GM19452 (cell line): ENCODE results near the gene CDKAL1.
"Not testable (repeated sequence)": the region's sequence is repeated elsewhere in the genome, so short reads cannot be mapped to it uniquely, and the experiment has no call there.

Experiments used
- ATAC-seq: cut with Tn5 transposase; IDR thresholded peaks from one replicate; pipeline ENCODE4 v1.9.1; 2021; ENCODE audit not compliant: unreplicated experiment

Gene CDKAL1

DNA sequence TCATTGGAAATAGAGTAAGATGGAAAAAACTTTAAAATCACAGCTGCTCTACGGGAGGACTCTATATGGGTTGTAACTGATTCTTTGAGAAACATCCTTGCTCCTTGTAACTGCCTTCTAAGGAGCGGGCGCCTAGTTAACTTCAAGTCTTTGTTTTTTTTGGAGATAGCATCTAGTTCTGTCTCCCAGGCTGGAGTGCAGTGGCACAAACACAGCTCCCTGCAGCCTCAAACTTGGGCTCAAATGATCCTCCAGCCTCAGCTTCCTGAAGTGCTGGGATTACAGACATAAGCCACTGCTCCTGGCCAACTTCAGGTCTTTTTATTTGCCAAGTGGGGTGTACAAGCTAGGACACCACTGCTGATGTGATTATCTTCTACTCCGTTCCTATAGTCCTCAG is 552.9 kb downstream of the CDKAL1 start:
- no peak for ATAC-seq

DNA sequence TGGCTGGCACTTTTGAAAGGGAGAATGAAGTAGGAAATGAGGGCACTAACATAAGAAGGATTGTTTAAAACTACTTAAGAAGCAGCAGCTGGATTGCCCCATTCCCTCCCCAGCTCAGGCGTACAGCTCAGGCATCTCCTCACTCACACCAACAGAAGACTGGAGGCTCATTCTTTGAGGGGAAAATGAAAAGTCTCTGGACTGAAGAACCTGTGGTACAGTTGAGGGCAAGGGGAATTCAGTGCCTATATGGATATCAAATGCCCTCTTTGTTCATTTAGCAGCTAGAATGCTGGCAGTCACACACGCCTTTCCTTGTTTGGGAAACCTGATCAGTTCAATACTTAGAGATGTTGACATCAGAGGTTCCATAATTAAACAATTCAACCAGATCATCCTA is 557.2 kb downstream of the CDKAL1 start:
- ATAC-seq = no peak

- not testable (repeated sequence) for ATAC-seq
Measured at GRCh38 chr6:21092231-21092772, 558.0 kb downstream of the CDKAL1 start.

- ATAC-seq = no peak
Measured at GRCh38 chr6:21095462-21095861, 561.2 kb downstream of the CDKAL1 start.

DNA sequence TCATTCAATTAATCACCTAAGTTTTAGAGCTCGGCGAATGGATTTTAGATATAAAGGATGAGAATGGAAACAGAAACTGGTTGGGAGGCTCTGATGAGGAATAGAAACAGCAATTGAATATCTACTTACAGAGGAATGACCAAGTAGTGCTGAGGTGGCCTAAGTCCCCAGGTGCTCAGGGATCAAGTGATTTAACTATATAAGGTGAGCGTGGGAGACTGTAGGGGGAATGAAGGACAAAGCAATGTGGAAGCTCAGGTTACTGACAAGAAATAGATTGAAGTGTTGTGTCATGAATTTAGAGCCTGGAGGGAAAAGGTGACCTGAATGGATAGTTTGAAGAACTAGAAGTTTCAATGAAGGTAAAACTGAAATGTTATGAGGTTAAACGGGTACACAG is 563.9 kb downstream of the CDKAL1 start:
- ATAC-seq = no peak

DNA sequence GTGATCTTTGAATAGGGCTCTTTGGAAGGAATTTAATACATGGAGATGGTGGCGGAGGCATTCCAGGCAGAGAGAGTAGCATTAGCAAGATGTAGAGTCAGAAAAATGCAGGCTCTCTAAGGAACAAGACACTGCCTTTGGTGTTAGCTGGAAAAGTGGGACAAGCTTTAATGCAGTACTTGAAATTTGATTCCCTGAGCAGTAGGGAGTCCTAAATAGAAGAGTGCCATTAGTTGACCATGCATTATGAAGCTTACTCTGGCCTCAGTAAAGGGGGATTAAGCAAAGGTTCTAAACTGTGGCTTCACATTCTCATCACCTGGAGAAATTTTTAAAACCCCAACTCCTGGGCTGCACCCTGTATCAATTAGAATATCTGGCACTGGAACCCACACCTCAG is 564.5 kb downstream of the CDKAL1 start:
- no peak for ATAC-seq

GRCh38 chr6:21099338-21100314 is 565.4 kb downstream of the CDKAL1 start:
- ATAC-seq = no peak

DNA sequence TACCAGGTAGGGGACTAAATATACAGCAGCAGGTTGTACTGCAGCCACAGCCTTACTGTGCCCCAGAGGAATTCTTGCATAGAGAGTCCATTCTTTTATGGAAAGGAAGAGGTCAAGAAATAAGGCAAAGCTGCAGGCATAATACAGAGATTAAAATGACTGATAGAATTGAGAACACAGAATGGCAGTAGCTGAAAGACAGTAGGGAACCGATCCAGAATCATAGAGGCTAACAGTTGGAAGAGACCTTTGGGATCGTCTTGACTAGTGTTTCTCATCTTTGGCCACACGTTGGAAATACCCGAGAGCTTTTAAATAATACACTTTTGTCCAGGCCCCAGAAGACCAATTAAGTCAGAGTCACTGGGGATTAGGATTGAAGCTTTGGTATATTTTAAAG is 566.7 kb downstream of the CDKAL1 start:
- no peak for ATAC-seq

GRCh38 chr6:21101694-21102093 is 567.4 kb downstream of the CDKAL1 start:
- ATAC-seq = no peak

GRCh38 chr6:21102201-21102600 is 567.9 kb downstream of the CDKAL1 start:
- ATAC-seq = no peak

DNA sequence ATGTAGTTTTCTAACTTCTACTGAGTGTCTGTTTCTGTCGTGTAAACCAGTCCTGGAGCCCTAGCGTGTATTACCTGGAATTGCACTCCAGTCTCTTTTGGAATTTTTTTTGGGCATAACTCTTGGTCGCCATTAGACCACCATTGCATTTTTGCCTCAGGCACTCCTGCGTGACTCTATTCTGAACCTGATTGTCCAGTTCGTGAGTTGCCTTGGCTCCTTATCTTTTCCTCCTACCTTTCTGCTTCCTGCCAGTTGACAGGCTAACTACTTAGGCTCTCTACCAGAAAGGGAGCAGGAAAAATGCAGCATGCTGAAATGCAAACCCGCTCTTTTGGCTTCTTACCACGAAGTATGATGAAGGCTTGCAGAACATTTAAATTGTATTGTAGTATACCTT is 568.4 kb downstream of the CDKAL1 start:
- ATAC-seq = no peak

- ATAC-seq = no peak
Measured at GRCh38 chr6:21103626-21104224, 569.5 kb downstream of the CDKAL1 start.

GRCh38 chr6:21104288-21104687 is 570.0 kb downstream of the CDKAL1 start:
- ATAC-seq = no peak

GRCh38 chr6:21107796-21108195 is 573.5 kb downstream of the CDKAL1 start:
- no peak for ATAC-seq

- ATAC-seq = no peak
Measured at GRCh38 chr6:21109391-21110178, 575.3 kb downstream of the CDKAL1 start.

GRCh38 chr6:21110684-21111083 is 576.4 kb downstream of the CDKAL1 start:
- no peak for ATAC-seq

DNA sequence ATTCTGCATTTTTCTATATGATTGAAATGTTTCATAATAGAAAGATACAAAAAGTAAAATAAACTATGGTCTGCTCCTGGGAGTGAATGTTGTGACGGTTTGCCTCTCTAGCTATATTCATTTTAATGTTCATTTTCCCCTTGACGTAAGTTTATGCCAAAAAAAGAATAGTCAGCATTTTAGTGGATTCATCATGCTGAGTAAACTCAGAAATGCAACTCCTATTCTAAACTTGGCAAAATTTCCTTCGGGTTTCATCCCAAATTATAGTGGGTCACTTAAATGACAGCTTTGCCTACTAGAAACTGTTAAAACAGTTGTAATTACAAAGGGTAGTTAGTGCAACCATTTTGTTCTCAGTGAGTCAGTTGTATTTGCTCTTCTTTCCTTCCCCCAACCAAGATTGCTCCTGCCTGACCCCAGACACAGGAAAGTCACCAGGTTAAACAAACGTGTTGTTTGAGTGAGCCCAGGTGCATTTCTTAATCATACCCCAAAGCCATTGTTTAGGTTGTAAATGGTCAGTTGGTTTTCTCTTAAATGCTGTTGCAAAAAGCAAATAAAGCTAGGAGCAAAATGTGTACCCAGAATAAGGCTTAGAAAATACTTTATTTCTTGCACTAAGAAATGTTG is 577.0 kb downstream of the CDKAL1 start:
- no peak for ATAC-seq

- no peak for ATAC-seq
Measured at GRCh38 chr6:21115111-21115510, 580.9 kb downstream of the CDKAL1 start.

- no peak for ATAC-seq
Measured at GRCh38 chr6:21116736-21117135, 582.5 kb downstream of the CDKAL1 start.

- no peak for ATAC-seq
Measured at GRCh38 chr6:21118216-21118780, 584.0 kb downstream of the CDKAL1 start.
